OCI-LY7 (cell line): ENCODE measurements around the gene GALNTL6. TPM values are rescaled to one million over a fixed set of nuclear protein-coding genes. Genes with fewer than 3 reads are reported as not detected.

Source experiments
- BruUV-seq: library from RNA; stranded (reverse); fragments of 400-500 nt; replicated peaks from 2 replicates; lab custom pipeline; 2021; lab: Mats Ljungman, UMichigan
- CTCF ChIA-PET: fragments of 300-600 bp; sonication (Branson Sonifier 250); formaldehyde crosslinking; loops from one replicate; lab custom pipeline; 2022; ENCODE audit warnings: antibody characterized with exemption; ENCODE audit not compliant: unreplicated experiment; lab: Charles Lee
- POLR2A ChIA-PET: fragments of 300-600 bp; sonication (Branson Sonifier 250); formaldehyde crosslinking; loops from one replicate; lab custom pipeline; 2022; ENCODE audit warnings: antibody characterized with exemption; lab: Charles Lee
- DNase-seq: peaks from one replicate; pipeline ENCODE4 v3.0.0-alpha.2; 2015; ENCODE audit warnings: low spot score
- H2AFZ ChIP-seq: fragments of 200-600 bp; sonication (generic), shearing (Covaris generic); 2 replicates; pipeline ENCODE4 v1.6.1; 2014; ENCODE audit warnings: mild to moderate bottlenecking, antibody characterized with exemption, low read length, moderate library complexity
- H3K27ac ChIP-seq: fragments of 200-600 bp; sonication (generic); 2 replicates; pipeline ENCODE4 v1.5.1; 2014; ENCODE audit warnings: mixed run types, low read depth, mild to moderate bottlenecking, moderate library complexity, low read length, inconsistent platforms; ENCODE audit not compliant: poor library complexity, severe bottlenecking
- H3K36me3 ChIP-seq: fragments of 200-600 bp; sonication (generic); 2 replicates; pipeline ENCODE4 v1.6.1; 2014; ENCODE audit warnings: mild to moderate bottlenecking, antibody characterized with exemption, low read length, moderate library complexity, mixed read lengths; ENCODE audit not compliant: insufficient read depth
- H3K4me1 ChIP-seq: fragments of 200-600 bp; sonication (generic); 2 replicates; pipeline ENCODE4 v1.5.1; 2014; ENCODE audit warnings: mild to moderate bottlenecking, low read length; ENCODE audit not compliant: insufficient read depth, poor library complexity, severe bottlenecking
- H3K4me2 ChIP-seq: fragments of 200-600 bp; sonication (generic); 2 replicates; pipeline ENCODE4 v1.6.1; 2014; ENCODE audit warnings: mild to moderate bottlenecking, low read length
- H3K4me3 ChIP-seq: fragments of 200-600 bp; sonication (generic); 2 replicates; pipeline ENCODE4 v1.5.1; 2014; ENCODE audit warnings: mild to moderate bottlenecking, low read depth, low read length; ENCODE audit not compliant: poor library complexity, severe bottlenecking
- H3K79me2 ChIP-seq: fragments of 200-600 bp; sonication (generic); 2 replicates; pipeline ENCODE4 v1.6.1; 2016; ENCODE audit warnings: low read depth, mild to moderate bottlenecking, low read length, moderate library complexity, mixed read lengths; ENCODE audit not compliant: insufficient read depth
- H3K9me2 ChIP-seq: fragments of 200-600 bp; sonication (generic); 2 replicates; pipeline ENCODE4 v1.6.1; 2016; ENCODE audit warnings: mild to moderate bottlenecking, low read length, mixed read lengths; ENCODE audit not compliant: insufficient read depth
- H3K9me3 ChIP-seq: fragments of 200-600 bp; sonication (generic); 2 replicates; pipeline ENCODE4 v1.6.1; 2014; ENCODE audit warnings: mild to moderate bottlenecking, mixed run types, low read length, mixed read lengths
- H4K20me1 ChIP-seq: fragments of 200-600 bp; sonication (generic); 2 replicates; pipeline ENCODE4 v1.6.1; 2014; ENCODE audit warnings: mild to moderate bottlenecking, antibody characterized with exemption, low read length, moderate library complexity, mixed read lengths; ENCODE audit not compliant: insufficient read depth
- EZH2phosphoT487 ChIP-seq: fragments of 200-600 bp; sonication (generic); IDR thresholded peaks from 2 replicates; pipeline ENCODE4 v1.6.1; 2018; ENCODE audit warnings: low read depth, borderline replicate concordance, mild to moderate bottlenecking, mixed run types, antibody characterized with exemption, low read length, moderate library complexity, mixed read lengths
- intact Hi-C: fragments of 100-400 bp; cut with micrococcal nuclease; formaldehyde crosslinking; loops from one replicate; pipeline ENCODE4 v1.10.0; 2022; ENCODE audit not compliant: unreplicated experiment
- total RNA-seq, 2 experiments: library from RNA; depleted of rRNA in 1 of 2; stranded (reverse); fragments of >200 nt in 1 of 2; shearing (Covaris generic) in 1 of 2; gene quantifications; 2 replicates each; pipeline ENCODE4 v1.2.3, GENCODE V29; 2014 to 2022
- TF ChIP-seq, protein P1 (sequence below): fragments of 200-600 bp; sonication (generic); conservative IDR thresholded peaks from 2 replicates; pipeline ENCODE4 v1.5.1; 2014; ENCODE audit warnings: mild to moderate bottlenecking, antibody characterized with exemption, low read length, moderate library complexity, mixed read lengths

Gene GALNTL6
- total RNA-seq, 2 experiments from 2014 or later: not detected

DNA sequence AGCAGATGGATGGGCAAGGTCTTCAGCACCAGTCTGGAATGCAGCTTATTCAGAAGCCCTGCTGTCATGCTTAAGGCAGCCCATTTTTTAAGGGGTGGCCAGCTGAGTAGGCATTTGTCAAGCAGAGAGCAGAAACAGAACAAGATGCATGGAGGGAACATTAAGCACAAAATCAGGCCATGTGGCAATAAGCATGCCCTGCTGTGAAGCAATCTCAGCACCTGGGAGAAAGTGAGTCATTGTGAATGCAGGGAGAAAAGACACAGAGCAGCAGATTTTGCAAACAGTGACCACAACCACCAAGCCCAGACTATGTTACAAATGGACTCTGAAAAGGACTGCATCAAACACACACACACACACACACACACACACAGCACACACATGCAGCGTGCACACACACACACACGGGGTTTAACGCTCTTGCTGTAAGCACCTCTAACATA is 1261.3 kb downstream of the GALNTL6 start:
- CTCF ChIA-PET: no interaction called here
- no peak overlapping the region for H3K4me3 ChIP-seq
- intact Hi-C loops: no loop called here
- no peak overlapping the region for H2AFZ ChIP-seq
- no peaks in the 10 kb centered on the region for H3K9me2 ChIP-seq
- no peak overlapping the region for H3K27ac ChIP-seq
- H3K36me3 ChIP-seq: no peaks in the 10 kb centered on the region
- H3K4me1 ChIP-seq: no peaks in the 10 kb centered on the region
- H4K20me1 ChIP-seq: no peaks in the 10 kb centered on the region
- TF ChIP-seq, protein P1, sequence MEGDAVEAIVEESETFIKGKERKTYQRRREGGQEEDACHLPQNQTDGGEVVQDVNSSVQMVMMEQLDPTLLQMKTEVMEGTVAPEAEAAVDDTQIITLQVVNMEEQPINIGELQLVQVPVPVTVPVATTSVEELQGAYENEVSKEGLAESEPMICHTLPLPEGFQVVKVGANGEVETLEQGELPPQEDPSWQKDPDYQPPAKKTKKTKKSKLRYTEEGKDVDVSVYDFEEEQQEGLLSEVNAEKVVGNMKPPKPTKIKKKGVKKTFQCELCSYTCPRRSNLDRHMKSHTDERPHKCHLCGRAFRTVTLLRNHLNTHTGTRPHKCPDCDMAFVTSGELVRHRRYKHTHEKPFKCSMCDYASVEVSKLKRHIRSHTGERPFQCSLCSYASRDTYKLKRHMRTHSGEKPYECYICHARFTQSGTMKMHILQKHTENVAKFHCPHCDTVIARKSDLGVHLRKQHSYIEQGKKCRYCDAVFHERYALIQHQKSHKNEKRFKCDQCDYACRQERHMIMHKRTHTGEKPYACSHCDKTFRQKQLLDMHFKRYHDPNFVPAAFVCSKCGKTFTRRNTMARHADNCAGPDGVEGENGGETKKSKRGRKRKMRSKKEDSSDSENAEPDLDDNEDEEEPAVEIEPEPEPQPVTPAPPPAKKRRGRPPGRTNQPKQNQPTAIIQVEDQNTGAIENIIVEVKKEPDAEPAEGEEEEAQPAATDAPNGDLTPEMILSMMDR: no peak
- TF ChIP-seq EZH2phosphoT487: no peak
- POLR2A ChIA-PET: interaction anchor here (0.6 to 1.2 kb wide), 5 partner anchors 19 to 1605 kb away, joined by 3 to 6 read pairs (median 3); no protein-coding TSS in a partner anchor
- DNase-seq: no peak
- no peak overlapping the region for H3K4me2 ChIP-seq
- no peaks in the 10 kb centered on the region for H3K79me2 ChIP-seq
- BruUV-seq: no TSS peak
- no peaks in the 10 kb centered on the region for H3K9me3 ChIP-seq

DNA sequence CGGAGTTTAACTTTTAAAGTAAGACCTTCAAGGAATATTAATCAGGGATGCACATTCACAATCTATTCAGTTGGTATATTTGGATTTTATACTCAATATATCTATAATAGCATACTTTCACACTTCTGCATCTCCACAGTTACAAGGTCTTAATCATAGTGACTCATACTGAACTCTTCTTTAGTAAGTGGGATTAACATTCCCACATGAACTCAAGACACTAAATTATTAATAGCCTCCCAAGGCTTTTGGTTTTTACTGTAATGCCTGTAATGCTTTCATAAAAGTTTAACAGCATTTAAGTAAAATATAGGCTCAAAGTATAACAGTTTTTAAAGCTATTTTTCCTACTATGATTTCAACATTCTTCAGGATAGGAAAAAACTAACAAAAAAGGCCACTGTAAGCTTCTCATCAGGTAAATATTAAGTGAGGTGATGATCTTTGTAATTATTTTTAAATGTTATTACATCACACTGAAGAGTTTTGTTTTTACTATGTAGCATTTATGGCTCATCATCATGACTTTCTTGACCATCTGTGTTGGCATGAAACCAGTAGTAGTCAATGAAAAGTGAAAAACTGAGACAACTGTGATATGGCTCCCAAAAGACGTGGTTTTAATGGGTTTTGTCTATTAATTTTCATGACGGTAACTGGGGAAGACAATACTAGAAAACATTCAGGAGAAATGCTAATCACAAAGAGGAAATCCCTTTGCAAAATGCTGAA is 1263.9 kb downstream of the GALNTL6 start:
- intact Hi-C loops: no loop called here
- ChIA-PET POLR2A (no interaction called here), CTCF (no interaction called here)
- Histone ChIP-seq H2AFZ (no peak overlapping the region), H3K4me2 (no peak overlapping the region), H4K20me1 (no peaks in the 10 kb centered on the region), H3K9me3 (no peaks in the 10 kb centered on the region), H3K4me1 (no peaks in the 10 kb centered on the region), H3K27ac (no peak overlapping the region), H3K36me3 (no peaks in the 10 kb centered on the region), H3K4me3 (no peak overlapping the region), H3K9me2 (no peaks in the 10 kb centered on the region), H3K79me2 (no peaks in the 10 kb centered on the region)
- DNase-seq: no peak
- BruUV-seq: no TSS peak
- no peak for TF ChIP-seq EZH2phosphoT487
- TF ChIP-seq, protein P1: no peak

DNA sequence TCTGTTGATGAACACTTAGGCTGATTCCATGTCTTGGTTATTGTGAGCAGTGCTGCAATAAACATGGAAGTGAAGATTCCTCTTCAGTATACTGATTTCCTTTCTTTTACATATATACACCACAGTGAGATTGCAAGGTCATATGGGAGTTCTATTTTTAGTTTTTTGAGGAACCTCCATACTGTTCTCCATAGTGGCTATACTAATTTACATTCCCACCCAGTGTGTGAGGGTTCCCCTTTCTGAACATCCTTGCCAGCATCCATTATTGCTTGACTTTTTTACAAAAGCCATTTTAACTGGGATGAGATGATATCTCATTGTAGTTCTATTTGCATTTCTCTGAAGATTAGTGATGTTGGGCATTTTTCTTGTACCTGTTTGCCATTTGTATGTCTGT is 1274.9 kb downstream of the GALNTL6 start:
- H3K9me3 ChIP-seq: no peaks in the 10 kb centered on the region
- no peak for DNase-seq
- ChIA-PET CTCF (no interaction called here), POLR2A (no interaction called here)
- H3K4me1 ChIP-seq: no peaks in the 10 kb centered on the region
- H3K4me2 ChIP-seq: no peak overlapping the region
- BruUV-seq: no TSS peak
- H3K36me3 ChIP-seq: no peaks in the 10 kb centered on the region
- no peak for TF ChIP-seq EZH2phosphoT487
- TF ChIP-seq, protein P1: no peak
- no peak overlapping the region for H3K4me3 ChIP-seq
- no peak overlapping the region for H3K27ac ChIP-seq
- no peak overlapping the region for H2AFZ ChIP-seq
- no peaks in the 10 kb centered on the region for H3K9me2 ChIP-seq
- H3K79me2 ChIP-seq: no peaks in the 10 kb centered on the region
- intact Hi-C loops: no loop called here
- no peaks in the 10 kb centered on the region for H4K20me1 ChIP-seq
